Fibroblast of skin of left quadriceps (primary cell): ENCODE measurements around the gene EXPH5.

Experiments
- DNase-seq, 2 experiments: peaks; one replicate each; pipeline ENCODE4 v3.0.0-alpha.2; 2013; ENCODE audit warnings: low read depth in 2 of 2

Gene EXPH5

GRCh38 chr11:108468478-108468864 lies 125.1 kb downstream of the EXPH5 start:
- no peak for DNase-seq

DNA sequence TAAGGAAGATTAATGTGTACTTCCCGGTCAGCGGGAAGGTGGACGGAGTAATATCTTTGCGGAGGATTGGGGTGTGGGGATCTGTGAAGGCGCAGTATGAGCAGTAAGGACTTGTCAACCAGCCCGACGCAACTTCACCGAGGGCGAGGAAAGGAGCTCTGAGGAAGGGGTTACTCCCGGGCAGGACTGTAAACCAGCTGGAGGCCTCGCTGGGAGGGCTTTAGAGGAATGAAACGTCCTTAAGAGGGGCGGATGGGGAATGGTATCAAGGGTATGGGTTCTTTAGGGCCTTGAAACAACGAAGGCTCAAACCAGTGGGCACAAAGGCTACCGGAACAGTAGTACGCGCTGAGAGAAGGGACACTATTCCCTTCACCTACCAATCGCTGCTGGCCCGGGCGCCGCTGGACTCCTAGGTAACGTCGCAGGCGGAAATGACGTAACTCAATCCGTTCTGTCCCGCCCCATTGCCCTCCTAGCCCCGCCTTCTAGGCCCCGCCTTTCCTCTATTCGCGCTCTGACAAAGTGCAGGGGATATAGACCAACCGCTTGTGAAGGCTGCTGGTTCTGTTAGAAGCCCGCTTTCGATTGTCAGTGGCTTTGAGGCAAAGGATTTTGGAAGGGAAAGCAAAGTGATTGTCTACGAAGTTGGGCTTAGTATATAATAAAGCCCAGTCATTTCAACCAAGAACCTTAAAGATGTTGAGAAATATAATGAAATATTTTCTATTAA lies 126.3 kb downstream of the EXPH5 start, which contains the start of gene C11orf65:
Gene C11orf65 (minus strand): TSS at position 439 of the 733 bp plus-strand sequence. CDS start 5,970 bp downstream, outside the sequence.
- peak; percentile 94 for DNase-seq

DNA sequence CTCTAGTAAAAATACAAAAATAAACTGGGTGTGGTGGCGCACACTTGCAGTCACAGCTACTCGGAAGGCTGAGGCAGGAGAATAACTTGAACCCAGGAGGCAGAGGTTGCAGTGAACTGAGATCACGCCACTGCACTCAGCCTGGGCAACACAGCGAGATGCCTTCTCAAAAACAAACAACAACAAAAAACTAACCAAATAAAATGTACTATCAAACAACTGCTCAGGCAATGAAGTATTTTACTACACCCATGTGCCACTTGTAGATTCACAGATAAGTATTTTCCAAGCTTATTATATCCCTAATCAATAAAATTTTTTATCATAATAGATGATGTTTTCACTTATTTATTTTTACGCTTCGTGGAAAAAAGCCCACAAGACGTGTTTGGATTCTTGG lies 127.2 kb downstream of the EXPH5 start:
- no peak for DNase-seq
